Stimulated activated CD4-positive, alpha-beta T cell treated with anti-CD3 and anti-CD28 coated beads, Interleukin-15, amount 100 ng/mL, for 24 hours (primary cell): Measurements from ENCODE around the gene CAB39L.
A peak's percentile ranks its signal among the peaks of the same experiment; 100 is the strongest.

Experiments
- DNase-seq: peaks from one replicate; pipeline ENCODE4 v3.0.0-alpha.2; 2020

The CAB39L gene

GRCh38 chr13:49441312-49441711, 2.6 kb downstream of the CAB39L start:
- DNase-seq, result no peak

DNA sequence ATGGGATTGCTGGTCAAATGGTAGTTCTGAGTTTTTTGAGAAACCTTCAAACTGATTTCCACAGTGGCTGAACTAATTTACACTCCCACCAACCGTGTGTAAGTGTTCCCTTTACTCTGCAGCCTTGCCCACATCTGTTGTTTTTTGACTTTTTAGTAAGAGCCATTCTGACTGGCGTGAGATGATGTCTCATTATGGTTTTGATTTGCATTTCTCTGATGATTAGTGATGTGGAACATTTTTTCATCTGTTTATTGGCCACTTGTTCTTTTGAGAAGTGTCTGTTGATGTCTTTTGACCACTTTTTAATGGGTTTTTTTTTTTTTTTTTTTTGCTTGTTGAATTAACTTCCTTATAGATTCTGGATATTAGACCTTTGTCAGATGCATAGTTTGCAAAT, 4.3 kb downstream of the CAB39L start:
- no peak for DNase-seq

DNA sequence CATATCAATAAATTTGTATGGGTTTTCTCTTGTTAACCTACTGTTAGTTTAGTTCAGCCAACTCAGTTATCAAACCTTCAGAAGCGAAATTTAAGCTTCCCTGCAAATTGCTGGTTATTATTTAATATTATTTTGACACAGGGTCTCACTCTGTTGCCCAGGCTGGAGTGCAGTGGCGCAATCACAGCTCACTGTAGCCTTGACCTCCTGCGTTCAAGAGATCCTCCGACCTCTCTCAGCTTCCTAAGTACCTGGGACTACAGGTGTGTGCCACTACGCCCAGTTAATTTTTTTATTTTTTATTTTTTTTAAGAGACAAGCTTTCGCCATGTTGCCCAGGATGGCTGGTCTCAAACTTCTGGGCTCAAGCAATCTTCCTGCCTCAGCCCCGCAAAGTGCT, 6.2 kb downstream of the CAB39L start:
- no peak for DNase-seq

GRCh38 chr13:49436890-49437289, 7.0 kb downstream of the CAB39L start:
- DNase-seq, result no peak

DNA sequence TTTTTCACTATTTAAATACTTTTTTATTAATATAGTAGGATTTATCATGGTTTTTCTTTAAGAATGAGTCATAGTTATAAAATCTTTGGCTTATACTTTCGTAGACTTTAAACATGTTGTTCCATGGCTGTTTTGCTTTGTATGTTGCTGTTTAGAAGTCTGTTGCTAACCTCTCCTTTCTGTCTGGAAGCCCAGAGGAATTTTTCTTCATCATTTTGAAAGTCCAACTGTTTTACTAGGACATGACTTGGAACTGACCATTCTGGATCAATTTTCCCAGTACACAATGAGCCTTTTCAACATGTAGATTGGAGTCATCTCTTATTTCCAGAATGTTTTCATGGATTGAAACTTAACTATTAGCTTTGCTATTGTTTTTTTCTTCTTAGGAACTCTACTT, 7.9 kb downstream of the CAB39L start:
- DNase-seq, result no peak

- DNase-seq, result no peak
Observed at GRCh38 chr13:49429121-49429520, 14.7 kb downstream of the CAB39L start.

- DNase-seq, result no peak
Observed at GRCh38 chr13:49428041-49428763, 15.7 kb downstream of the CAB39L start.

GRCh38 chr13:49424011-49424560, 19.8 kb downstream of the CAB39L start:
- DNase-seq, result no peak

- DNase-seq, result peak; percentile 7
Observed at GRCh38 chr13:49421391-49421790, 22.5 kb downstream of the CAB39L start.

- no peak for DNase-seq
Observed at GRCh38 chr13:49419276-49419675, 24.6 kb downstream of the CAB39L start.

GRCh38 chr13:49418206-49418605, 25.7 kb downstream of the CAB39L start:
- no peak for DNase-seq

- no peak for DNase-seq
Observed at GRCh38 chr13:49417161-49417560, 26.7 kb downstream of the CAB39L start.

DNA sequence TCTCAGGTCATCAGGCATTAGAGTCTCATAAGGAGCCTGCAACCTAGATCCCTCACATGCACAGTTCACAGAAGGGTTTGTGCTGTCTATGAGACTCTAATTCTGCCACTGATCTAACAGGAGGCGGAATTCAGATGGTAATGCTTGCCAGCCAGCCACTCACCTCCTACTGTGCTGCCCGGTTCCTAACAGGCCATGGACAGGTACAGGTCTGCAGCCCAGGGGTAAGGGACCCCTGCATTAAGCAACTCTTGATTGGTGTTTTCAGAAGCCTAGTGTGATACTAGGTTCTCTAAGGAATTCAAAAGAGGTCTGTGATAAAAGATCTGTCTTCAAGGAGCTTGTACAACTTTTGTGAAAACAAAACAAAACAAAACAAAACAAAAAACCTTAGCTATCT, 31.1 kb downstream of the CAB39L start:
- DNase-seq, result no peak

GRCh38 chr13:49411353-49411752, 32.5 kb downstream of the CAB39L start:
- no peak for DNase-seq

- no peak for DNase-seq
Observed at GRCh38 chr13:49410477-49410876, 33.4 kb downstream of the CAB39L start.

- no peak for DNase-seq
Observed at GRCh38 chr13:49410006-49410405, 33.9 kb downstream of the CAB39L start.

DNA sequence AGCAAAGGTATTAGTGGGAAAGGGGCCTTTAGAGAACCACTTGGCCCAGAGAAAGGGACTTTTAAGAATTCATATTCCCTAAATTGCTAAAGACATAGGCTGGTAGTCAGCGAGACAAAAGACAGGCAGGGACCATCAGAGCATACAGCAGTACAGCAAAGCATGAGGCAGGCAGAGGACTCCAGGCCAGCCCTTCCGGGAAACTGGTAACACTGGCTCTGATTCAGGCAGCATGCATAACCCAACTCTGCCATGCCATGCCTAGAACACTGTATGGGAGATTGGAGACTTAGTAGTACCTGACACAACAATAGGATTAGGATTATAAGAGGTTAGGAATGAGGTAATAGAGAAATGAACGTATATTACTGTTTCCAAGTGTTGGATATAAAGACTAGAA, 34.9 kb downstream of the CAB39L start:
- DNase-seq, result no peak

DNA sequence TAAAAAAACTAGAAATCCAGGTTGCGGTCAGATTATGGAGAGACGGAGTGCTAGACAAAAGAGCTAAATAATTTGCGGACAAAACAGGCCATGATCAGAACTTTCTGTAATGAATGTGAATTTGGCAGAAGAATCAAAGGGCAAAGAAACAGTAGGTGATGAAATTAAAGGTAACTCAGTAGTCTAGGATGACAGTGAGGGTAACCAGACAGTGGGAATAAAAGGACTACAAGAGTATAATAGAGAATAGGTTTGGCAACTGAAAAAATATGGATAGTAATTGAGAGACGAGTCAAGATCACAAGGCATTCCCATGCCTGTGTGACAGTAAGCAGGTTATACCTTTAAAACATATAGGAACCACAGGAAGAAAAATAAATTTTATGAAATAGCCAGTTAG, 35.9 kb downstream of the CAB39L start:
- no peak for DNase-seq

- DNase-seq, result no peak
Observed at GRCh38 chr13:49407068-49407467, 36.8 kb downstream of the CAB39L start.

DNA sequence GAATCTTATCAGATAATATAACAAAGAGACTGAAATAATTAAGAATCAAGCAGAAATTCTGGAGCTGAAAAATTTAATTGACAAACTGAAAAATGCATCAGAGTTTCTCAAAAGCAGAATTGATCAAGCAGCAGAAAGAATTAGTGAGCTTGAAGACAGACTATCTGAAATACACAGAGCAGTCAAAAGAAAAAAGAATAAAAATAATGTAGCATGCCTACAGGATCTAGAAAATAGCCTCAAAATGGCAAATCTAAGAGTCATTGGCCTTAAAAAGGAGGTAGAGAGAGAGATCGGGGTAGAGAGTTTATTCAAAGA, 39.2 kb downstream of the CAB39L start:
- DNase-seq, result no peak

GRCh38 chr13:49403996-49404702, 39.7 kb downstream of the CAB39L start:
- no peak for DNase-seq

DNA sequence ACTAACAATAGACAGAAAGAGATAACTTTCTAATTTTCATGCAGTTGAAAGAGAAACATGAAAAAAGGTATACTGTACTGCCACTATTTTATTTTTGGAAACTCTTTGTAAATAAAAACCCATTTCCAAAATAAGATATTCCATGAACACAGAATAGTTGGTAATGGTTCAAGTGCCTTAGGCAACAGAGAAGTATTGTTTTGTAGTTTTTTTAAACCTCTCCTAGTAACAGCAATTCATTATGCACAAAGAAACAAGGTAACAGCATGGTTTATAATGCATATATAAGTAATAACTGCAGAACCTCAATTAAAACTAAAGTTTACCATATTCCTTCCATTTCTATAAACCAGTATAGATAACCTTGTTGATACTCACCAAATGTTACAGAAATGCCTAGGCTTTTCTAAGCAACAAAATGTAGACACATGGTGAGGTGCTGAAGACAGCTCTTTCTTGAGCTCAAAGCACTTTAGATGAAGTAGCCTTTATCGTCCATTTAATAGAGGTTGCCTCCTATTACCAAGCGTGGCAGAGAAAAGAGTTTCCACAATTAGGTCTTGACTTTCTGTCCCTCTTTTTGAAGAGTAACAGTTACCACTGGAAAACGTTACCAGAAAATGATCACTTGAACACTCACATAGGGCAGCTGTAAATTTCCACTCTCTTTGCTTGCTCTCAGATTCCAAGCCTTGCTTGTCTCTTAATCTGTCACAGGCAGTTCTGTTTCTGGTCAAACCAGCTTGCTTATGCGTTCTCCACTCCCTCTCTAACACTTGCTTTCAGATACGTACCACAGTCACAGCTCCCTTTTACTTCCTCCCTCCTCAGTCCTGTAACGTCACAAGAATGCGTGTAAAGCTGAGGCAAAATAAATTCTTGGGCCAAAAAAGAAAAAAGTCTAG, 42.9 kb downstream of the CAB39L start:
- no peak for DNase-seq

- no peak for DNase-seq
Observed at GRCh38 chr13:49399801-49400472, 43.9 kb downstream of the CAB39L start.
